Mesenchymal stem cell (in vitro differentiated cells and primary cell): ENCODE measurements around the gene NCS1.

Source experiments
- DNase-seq: peaks from one replicate; pipeline ENCODE4 v3.0.0-alpha.2; 2013
- H2AFZ ChIP-seq: one replicate; pipeline ENCODE4 v1.6.1; 2013; ENCODE audit warnings: low read depth, mild to moderate bottlenecking, control low read depth, inconsistent platforms, low read length, moderate library complexity
- H2AK5ac ChIP-seq: 2 replicates; pipeline ENCODE4 v1.6.1; 2013; ENCODE audit warnings: low read length, moderate library complexity, mild to moderate bottlenecking, inconsistent platforms; ENCODE audit not compliant: severe bottlenecking
- H2BK120ac ChIP-seq: one replicate; pipeline ENCODE4 v1.6.1; 2013; ENCODE audit warnings: low read depth, mild to moderate bottlenecking, inconsistent platforms, low read length, moderate library complexity
- H2BK12ac ChIP-seq, 2 experiments: one replicate each; pipeline ENCODE4 v1.6.1; 2013; ENCODE audit warnings: inconsistent platforms in 2 of 2, low read length in 2 of 2, mild to moderate bottlenecking in 2 of 2, moderate library complexity in 2 of 2, control low read depth in 1 of 2
- H2BK15ac ChIP-seq: one replicate; pipeline ENCODE4 v1.6.1; 2013; ENCODE audit warnings: mild to moderate bottlenecking, low read depth, inconsistent platforms; ENCODE audit not compliant: poor library complexity, severe bottlenecking
- H2BK5ac ChIP-seq: 2 replicates; pipeline ENCODE4 v1.6.1; 2013; ENCODE audit warnings: low read depth, mild to moderate bottlenecking, low read length, control low read depth, inconsistent platforms; ENCODE audit not compliant: poor library complexity, severe bottlenecking
- H3K14ac ChIP-seq, 2 experiments: one replicate each; pipeline ENCODE4 v1.6.1; 2013; ENCODE audit warnings: inconsistent platforms in 2 of 2, low read length in 2 of 2, control low read depth in 1 of 2, mild to moderate bottlenecking in 1 of 2, moderate library complexity in 1 of 2
- H3K18ac ChIP-seq, 2 experiments: one replicate each; pipeline ENCODE4 v1.6.1; 2013; ENCODE audit warnings: inconsistent platforms in 2 of 2, low read length in 2 of 2, control low read depth in 1 of 2, low read depth in 1 of 2, mild to moderate bottlenecking in 1 of 2
- H3K23ac ChIP-seq, 2 experiments: one replicate each; pipeline ENCODE4 v1.6.1; 2013; ENCODE audit warnings: inconsistent platforms in 2 of 2, low read length in 2 of 2, mild to moderate bottlenecking in 2 of 2, moderate library complexity in 2 of 2, control low read depth in 1 of 2
- H3K27ac ChIP-seq: 2 replicates; pipeline ENCODE4 v1.5.1; 2013; ENCODE audit warnings: mild to moderate bottlenecking, moderate library complexity, low read length, control low read depth, inconsistent platforms; ENCODE audit not compliant: poor library complexity, severe bottlenecking
- H3K27me3 ChIP-seq, 2 experiments: 2 replicates each; pipeline versions ENCODE4 v1.6.1 to v1.7.0; 2013; ENCODE audit warnings: low read length in 2 of 2, mild to moderate bottlenecking in 2 of 2, moderate library complexity in 2 of 2, control low read depth in 1 of 2, inconsistent platforms in 1 of 2; ENCODE audit not compliant: control insufficient read depth in 1 of 2, insufficient read depth in 1 of 2
- H3K36me3 ChIP-seq, 2 experiments: 2 replicates each; pipeline versions ENCODE4 v1.6.1 to v1.7.0; 2013; ENCODE audit warnings: low read length in 2 of 2, control low read depth in 1 of 2, inconsistent platforms in 1 of 2, low read depth in 1 of 2, mild to moderate bottlenecking in 1 of 2; ENCODE audit not compliant: insufficient read depth in 2 of 2, control insufficient read depth in 1 of 2
- H3K4ac ChIP-seq, 2 experiments: one replicate each; pipeline ENCODE4 v1.6.1; 2013; ENCODE audit warnings: inconsistent platforms in 2 of 2, low read length in 2 of 2, mild to moderate bottlenecking in 2 of 2, moderate library complexity in 2 of 2, control low read depth in 1 of 2, low read depth in 1 of 2
- H3K4me1 ChIP-seq: 2 replicates; pipeline ENCODE4 v1.6.1; 2013; ENCODE audit warnings: low read depth, low read length, control low read depth; ENCODE audit not compliant: control insufficient read depth, insufficient read depth
- H3K4me2 ChIP-seq: 2 replicates; pipeline ENCODE4 v1.6.1; 2013; ENCODE audit warnings: low read length, mild to moderate bottlenecking, inconsistent platforms; ENCODE audit not compliant: poor library complexity, severe bottlenecking
- H3K4me3 ChIP-seq, 2 experiments: 2 replicates each; pipeline versions ENCODE4 v1.5.1 to v1.7.0; 2013; ENCODE audit warnings: low read length in 2 of 2, mild to moderate bottlenecking in 2 of 2, control low read depth in 1 of 2, low read depth in 1 of 2; ENCODE audit not compliant: insufficient read depth in 1 of 2
- H3K79me1 ChIP-seq: replicated peaks from 2 replicates; pipeline ENCODE4 v1.6.1; 2013; ENCODE audit warnings: mild to moderate bottlenecking, control low read depth, low read length, inconsistent platforms; ENCODE audit not compliant: poor library complexity, severe bottlenecking
- H3K9ac ChIP-seq: 2 replicates; pipeline ENCODE4 v1.7.0; 2013; ENCODE audit warnings: mild to moderate bottlenecking, low read length, moderate library complexity
- H3K9me3 ChIP-seq: 2 replicates; pipeline ENCODE4 v1.7.0; 2013; ENCODE audit warnings: mild to moderate bottlenecking, low read length; ENCODE audit not compliant: control insufficient read depth
- H4K8ac ChIP-seq: one replicate; pipeline ENCODE4 v1.6.1; 2013; ENCODE audit warnings: inconsistent platforms, mild to moderate bottlenecking, low read length, moderate library complexity
- H4K91ac ChIP-seq: one replicate; pipeline ENCODE4 v1.6.1; 2013; ENCODE audit warnings: mild to moderate bottlenecking, low read length, inconsistent platforms
- WGBS: methylation state at CpG from one replicate; pipeline ENCODE4 v1.1.7; 2013; ENCODE audit warnings: mixed read lengths; 5-methylcytosine and 5-hydroxymethylcytosine counted together

The NCS1 gene

GRCh38 chr9:130262771-130263170, 90.6 kb downstream of the NCS1 start:
- no peaks in the 10 kb centered on the region for H3K79me1 ChIP-seq
- no peak overlapping the region for H4K8ac ChIP-seq
- H2BK12ac ChIP-seq: no peak overlapping the region
- H3K36me3 ChIP-seq: no peaks in the 10 kb centered on the region
- H2AK5ac ChIP-seq: no peak overlapping the region
- DNase-seq: no peak
- no peak overlapping the region for H3K4me2 ChIP-seq
- 89% methylated on average over 7 of the region's 7 CpGs for whole genome bisulfite sequencing
- H3K4ac ChIP-seq: no peak overlapping the region
- H2BK120ac ChIP-seq: no peak overlapping the region
- H3K14ac ChIP-seq: no peak overlapping the region
- H3K9me3 ChIP-seq: no peaks in the 10 kb centered on the region
- H3K27me3 ChIP-seq: peaks cover 78 to 82% of the 10 kb centered on the region in 2 experiments
- no peak overlapping the region for H3K9ac ChIP-seq
- no peak overlapping the region for H3K27ac ChIP-seq
- no peak overlapping the region for H3K4me3 ChIP-seq
- no peak overlapping the region for H2BK5ac ChIP-seq
- no peak overlapping the region for H2AFZ ChIP-seq
- no peak overlapping the region for H3K18ac ChIP-seq
- peaks cover 17% of the 10 kb centered on the region for H3K4me1 ChIP-seq
- no peak overlapping the region for H2BK15ac ChIP-seq
- H4K91ac ChIP-seq: no peak overlapping the region
- no peak overlapping the region for H3K23ac ChIP-seq

- Histone ChIP-seq H3K14ac (no peak overlapping the region), H3K9me3 (no peaks in the 10 kb centered on the region), H2AK5ac (no peak overlapping the region), H3K27me3 (peaks cover 87 to 89% of the 10 kb centered on the region in 2 experiments), H3K18ac (no peak overlapping the region), H3K23ac (no peak overlapping the region), H4K91ac (no peak overlapping the region), H3K27ac (no peak overlapping the region), H3K4me3 (no peak overlapping the region), H3K79me1 (no peaks in the 10 kb centered on the region), H2BK15ac (no peak overlapping the region), H3K36me3 (no peaks in the 10 kb centered on the region), H3K4ac (no peak overlapping the region), H2BK5ac (no peak overlapping the region), H2BK12ac (no peak overlapping the region), H2BK120ac (no peak overlapping the region), H3K4me1 (peaks cover 26% of the 10 kb centered on the region), H3K9ac (no peak overlapping the region), H2AFZ (no peak overlapping the region), H3K4me2 (no peak overlapping the region), H4K8ac (no peak overlapping the region)
- peak; percentile 48 for DNase-seq
- 51% methylated on average over 10 of the region's 10 CpGs for WGBS
Measured at GRCh38 chr9:130263601-130264413, 91.6 kb downstream of the NCS1 start.

- Histone ChIP-seq H3K36me3 (no peaks in the 10 kb centered on the region), H2BK15ac (no peak overlapping the region), H3K14ac (no peak overlapping the region), H2AK5ac (no peak overlapping the region), H3K9ac (no peak overlapping the region), H3K18ac (no peak overlapping the region), H3K23ac (peak overlapping the region in 1 of 2 experiments; percentile 67), H2BK120ac (no peak overlapping the region), H2BK12ac (no peak overlapping the region), H3K27me3 (peaks cover 82 to 87% of the 10 kb centered on the region in 2 experiments), H3K27ac (no peak overlapping the region), H2AFZ (no peak overlapping the region), H4K91ac (no peak overlapping the region), H3K4me2 (no peak overlapping the region), H3K4me3 (no peak overlapping the region), H4K8ac (no peak overlapping the region), H3K4ac (no peak overlapping the region), H2BK5ac (no peak overlapping the region), H3K9me3 (no peaks in the 10 kb centered on the region), H3K4me1 (peaks cover 26% of the 10 kb centered on the region), H3K79me1 (no peaks in the 10 kb centered on the region)
- WGBS: 68% methylated on average over 10 of the region's 18 CpGs
- no peak for DNase-seq
Measured at GRCh38 chr9:130264414-130265350, 92.5 kb downstream of the NCS1 start.
